ENCODE measurements around the gene SLC44A3. TPM values are rescaled to one million over a fixed set of nuclear protein-coding genes. Genes with fewer than 3 reads are reported as not detected.

The SLC44A3 gene
- total and polyA plus RNA-seq, 2 of the 13 experiments (the other 11 are each of a cell fraction or from before 2014, with no cell fraction given), result 6.8 to 14.1 TPM

- TF ChIP-seq SOX13 (IDR thresholded peaks at IDR 0.05) (no peak), SOX13 (CRISPR knock-in tag; conservative IDR thresholded peaks at IDR 0.05 in 1 of 2, IDR thresholded peaks at IDR 0.05 in 1 of 2) (peak in 1 of 2 experiments; percentile 34; a peak in 2 of 4 replicates), SYNCRIP (IDR thresholded peaks at IDR 0.05; ENCODE audit: insufficient read depth, low read depth, low read length) (no peak), ZSCAN25 (CRISPR knock-in tag; IDR thresholded peaks at IDR 0.05) (no peak; the same call in 1 of the 2 replicates), TARDBP (CRISPR knock-in tag; IDR thresholded peaks at IDR 0.05) (peak; percentile 34), GMEB1 (CRISPR knock-in tag; IDR thresholded peaks at IDR 0.05; ENCODE audit: borderline replicate concordance) (no peak), NFE2L2 (IDR thresholded peaks at IDR 0.05; ENCODE audit: low read length) (no peak), ZNF781 (CRISPR knock-in tag; IDR thresholded peaks at IDR 0.05; ENCODE audit: borderline replicate concordance, not compliant biosample characterization) (peak; percentile 73), SP1 (IDR thresholded peaks at IDR 0.05) (no peak), SP1 (CRISPR knock-in tag; IDR thresholded peaks at IDR 0.05) (no peak), ZNF598 (CRISPR knock-in tag; IDR thresholded peaks at IDR 0.05; ENCODE audit: borderline replicate concordance) (no peak), DRAP1 (CRISPR knock-in tag; IDR thresholded peaks at IDR 0.05) (peak; percentile 49), ZNF367 (CRISPR knock-in tag; IDR thresholded peaks at IDR 0.05; ENCODE audit: borderline replicate concordance) (no peak), ZBTB43 (CRISPR knock-in tag; conservative IDR thresholded peaks at IDR 0.05) (0 out of 2 replicates have a peak, but pooled peaks have one; percentile 36), ZBTB49 (CRISPR knock-in tag; IDR thresholded peaks at IDR 0.05; ENCODE audit: borderline replicate concordance) (no peak), SMAD1 (CRISPR knock-in tag; IDR thresholded peaks at IDR 0.05; ENCODE audit: borderline replicate concordance, low read depth) (no peak), ZNF616 (CRISPR knock-in tag; IDR thresholded peaks at IDR 0.05; ENCODE audit: low read depth) (no peak)
- TF ChIP-seq, protein P1, sequence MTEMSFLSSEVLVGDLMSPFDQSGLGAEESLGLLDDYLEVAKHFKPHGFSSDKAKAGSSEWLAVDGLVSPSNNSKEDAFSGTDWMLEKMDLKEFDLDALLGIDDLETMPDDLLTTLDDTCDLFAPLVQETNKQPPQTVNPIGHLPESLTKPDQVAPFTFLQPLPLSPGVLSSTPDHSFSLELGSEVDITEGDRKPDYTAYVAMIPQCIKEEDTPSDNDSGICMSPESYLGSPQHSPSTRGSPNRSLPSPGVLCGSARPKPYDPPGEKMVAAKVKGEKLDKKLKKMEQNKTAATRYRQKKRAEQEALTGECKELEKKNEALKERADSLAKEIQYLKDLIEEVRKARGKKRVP (CRISPR knock-in tag; IDR thresholded peaks at IDR 0.05), result no peak
- TF ChIP-seq, protein P2, sequence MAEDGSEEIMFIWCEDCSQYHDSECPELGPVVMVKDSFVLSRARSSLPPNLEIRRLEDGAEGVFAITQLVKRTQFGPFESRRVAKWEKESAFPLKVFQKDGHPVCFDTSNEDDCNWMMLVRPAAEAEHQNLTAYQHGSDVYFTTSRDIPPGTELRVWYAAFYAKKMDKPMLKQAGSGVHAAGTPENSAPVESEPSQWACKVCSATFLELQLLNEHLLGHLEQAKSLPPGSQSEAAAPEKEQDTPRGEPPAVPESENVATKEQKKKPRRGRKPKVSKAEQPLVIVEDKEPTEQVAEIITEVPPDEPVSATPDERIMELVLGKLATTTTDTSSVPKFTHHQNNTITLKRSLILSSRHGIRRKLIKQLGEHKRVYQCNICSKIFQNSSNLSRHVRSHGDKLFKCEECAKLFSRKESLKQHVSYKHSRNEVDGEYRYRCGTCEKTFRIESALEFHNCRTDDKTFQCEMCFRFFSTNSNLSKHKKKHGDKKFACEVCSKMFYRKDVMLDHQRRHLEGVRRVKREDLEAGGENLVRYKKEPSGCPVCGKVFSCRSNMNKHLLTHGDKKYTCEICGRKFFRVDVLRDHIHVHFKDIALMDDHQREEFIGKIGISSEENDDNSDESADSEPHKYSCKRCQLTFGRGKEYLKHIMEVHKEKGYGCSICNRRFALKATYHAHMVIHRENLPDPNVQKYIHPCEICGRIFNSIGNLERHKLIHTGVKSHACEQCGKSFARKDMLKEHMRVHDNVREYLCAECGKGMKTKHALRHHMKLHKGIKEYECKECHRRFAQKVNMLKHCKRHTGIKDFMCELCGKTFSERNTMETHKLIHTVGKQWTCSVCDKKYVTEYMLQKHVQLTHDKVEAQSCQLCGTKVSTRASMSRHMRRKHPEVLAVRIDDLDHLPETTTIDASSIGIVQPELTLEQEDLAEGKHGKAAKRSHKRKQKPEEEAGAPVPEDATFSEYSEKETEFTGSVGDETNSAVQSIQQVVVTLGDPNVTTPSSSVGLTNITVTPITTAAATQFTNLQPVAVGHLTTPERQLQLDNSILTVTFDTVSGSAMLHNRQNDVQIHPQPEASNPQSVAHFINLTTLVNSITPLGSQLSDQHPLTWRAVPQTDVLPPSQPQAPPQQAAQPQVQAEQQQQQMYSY (CRISPR knock-in tag; IDR thresholded peaks at IDR 0.05), result no peak
These were observed 105.5 kb downstream of the SLC44A3 start (continued) for GRCh38 chr1:94925561-94926125.

Measured in HepG2 (cell line).